ENCODE data around the gene APOBEC4. TPM values are rescaled to one million over a fixed set of nuclear protein-coding genes. Genes with fewer than 3 reads are reported as not detected.

APOBEC4 gene
- total RNA-seq, 1 experiment from 2014 or later, result not detected

DNA sequence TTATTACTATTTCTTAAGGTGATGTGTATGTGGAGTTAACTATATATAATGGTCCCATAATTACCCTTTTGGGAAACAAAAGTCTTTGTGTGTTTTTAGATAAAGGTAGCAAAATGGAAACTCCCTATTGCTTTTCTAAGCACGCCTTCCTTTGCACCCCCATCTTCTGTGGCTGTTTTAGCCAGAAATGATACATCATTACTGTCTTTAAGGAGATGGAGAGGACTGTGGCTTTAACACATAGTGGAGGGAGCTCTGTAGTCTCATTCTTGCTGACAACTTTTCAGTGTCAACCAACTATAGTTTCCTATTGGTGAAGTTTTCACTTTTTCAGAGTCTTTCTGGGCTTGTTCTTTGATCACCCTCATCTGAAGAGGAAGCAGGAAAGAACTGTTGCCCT lies 1.0 kb downstream of the APOBEC4 start:
- ChIA-PET CTCF (interaction anchor here (1.2 kb wide), 1 partner anchor 33 kb away, joined by 3 read pairs; no protein-coding TSS in a partner anchor), POLR2A (no interaction called here)
- intact Hi-C loops (cut with micrococcal nuclease), result no loop called here

DNA sequence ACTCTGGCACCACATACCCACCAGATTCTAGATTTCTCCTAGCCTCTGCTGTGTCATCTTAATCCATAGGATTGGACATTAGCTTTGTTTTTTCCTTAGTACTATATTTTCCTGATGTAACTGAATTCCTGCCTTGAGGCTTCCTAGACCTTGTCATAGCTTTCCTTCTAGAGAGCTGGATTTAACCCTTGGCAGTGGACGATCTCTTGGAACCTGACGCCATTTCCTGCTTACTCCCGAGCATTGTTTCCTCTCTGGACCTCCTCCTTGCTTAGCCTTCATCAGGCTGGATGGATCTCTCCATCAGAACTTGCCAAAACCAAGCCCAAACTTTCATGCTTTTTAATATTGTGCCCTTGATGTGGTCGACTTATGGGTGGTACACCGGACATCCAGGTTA lies 1.5 kb downstream of the APOBEC4 start:
- POLR2A ChIA-PET, result no interaction called here

More for the DNA sequence above, 1.0 kb downstream of the APOBEC4 start:
- Histone ChIP-seq H3K79me2 (ENCODE audit: insufficient read depth, low read length) (no peaks in the 10 kb centered on the region), H3K4me3 (replicated peaks in 1 of 2; ENCODE audit: low read depth in 1 of 2, low read length in 2 of 2) (no peak overlapping the region), H3K9me3 (ENCODE audit: control insufficient read depth in 1 of 2, insufficient read depth in 1 of 2, low read depth in 1 of 2, low read length in 2 of 2) (no peaks in the 10 kb centered on the region), H3K4me2 (ENCODE audit: low read length) (no peak overlapping the region), H4K20me1 (ENCODE audit: insufficient read depth) (no peaks in the 10 kb centered on the region), H3K36me3 (ENCODE audit: control insufficient read depth in 1 of 2, insufficient read depth in 2 of 2, low read length in 2 of 2) (no peaks in the 10 kb centered on the region), H3K9me2 (ENCODE audit: insufficient read depth) (no peaks in the 10 kb centered on the region), H3K4me1 (ENCODE audit: control insufficient read depth in 1 of 2, insufficient read depth in 2 of 2, low read length in 2 of 2) (0 out of 4 replicates have a peak, but pooled peaks cover 0 to 3% of the 10 kb centered on the region in 2 experiments), H3K27ac (ENCODE audit: low read depth, low read length) (no peak overlapping the region), H2AFZ (ENCODE audit: low read depth, low read length, poor library complexity, severe bottlenecking) (no peak overlapping the region), H3K27me3 (ENCODE audit: insufficient read depth, low read length) (0 out of 2 replicates have a peak, but pooled peaks cover 5% of the 10 kb centered on the region), H3K9ac (ENCODE audit: low read length) (no peak overlapping the region)
- TF ChIP-seq ZNF274 (IDR thresholded peaks at IDR 0.05; ENCODE audit: low read depth, low read length) (no peak), EZH2phosphoT487 (IDR thresholded peaks at IDR 0.05; ENCODE audit: borderline replicate concordance) (no peak), FOSL1 (IDR thresholded peaks at IDR 0.05; ENCODE audit: low read depth) (no peak), YY1 (IDR thresholded peaks at IDR 0.05; ENCODE audit: extremely low read depth, insufficient replicate concordance, low read depth, low read length) (no peak), EZH2 (IDR thresholded peaks at IDR 0.05) (no peak)
- DNase-seq (ENCODE audit: low read depth, low spot score) (no peak), ATAC-seq (no peak)
- no TSS peak for BruUV-seq (replicated peaks)
- RAD21 ChIA-PET (ENCODE audit: low non-redundant PET in 1 of 2, low total read pairs in 2 of 2, uncharacterized antibody in 2 of 2, unreplicated experiment in 2 of 2), result no interaction called here

More for the DNA sequence above, 1.5 kb downstream of the APOBEC4 start:
- Histone ChIP-seq H3K27me3 (ENCODE audit: insufficient read depth, low read length) (0 out of 2 replicates have a peak, but pooled peaks cover 5% of the 10 kb centered on the region), H3K4me3 (replicated peaks in 1 of 2; ENCODE audit: low read depth in 1 of 2, low read length in 2 of 2) (no peak overlapping the region), H3K79me2 (ENCODE audit: insufficient read depth, low read length) (no peaks in the 10 kb centered on the region), H3K4me2 (ENCODE audit: low read length) (no peak overlapping the region), H4K20me1 (ENCODE audit: insufficient read depth) (no peaks in the 10 kb centered on the region), H3K4me1 (ENCODE audit: control insufficient read depth in 1 of 2, insufficient read depth in 2 of 2, low read length in 2 of 2) (0 out of 4 replicates have a peak, but pooled peaks cover 0 to 3% of the 10 kb centered on the region in 2 experiments), H2AFZ (ENCODE audit: low read depth, low read length, poor library complexity, severe bottlenecking) (no peak overlapping the region), H3K36me3 (ENCODE audit: control insufficient read depth in 1 of 2, insufficient read depth in 2 of 2, low read length in 2 of 2) (no peaks in the 10 kb centered on the region), H3K9me2 (ENCODE audit: insufficient read depth) (no peaks in the 10 kb centered on the region), H3K27ac (ENCODE audit: low read depth, low read length) (no peak overlapping the region), H3K9me3 (ENCODE audit: control insufficient read depth in 1 of 2, insufficient read depth in 1 of 2, low read depth in 1 of 2, low read length in 2 of 2) (no peaks in the 10 kb centered on the region), H3K9ac (ENCODE audit: low read length) (no peak overlapping the region)
- TF ChIP-seq RAD21 (IDR thresholded peaks at IDR 0.05; ENCODE audit: low read depth) (no peak), EZH2phosphoT487 (IDR thresholded peaks at IDR 0.05; ENCODE audit: borderline replicate concordance) (no peak), EGR1 (IDR thresholded peaks at IDR 0.05; ENCODE audit: low read depth) (no peak), SRF (IDR thresholded peaks at IDR 0.05; ENCODE audit: low read depth) (no peak)
- TF ChIP-seq, protein P1, sequence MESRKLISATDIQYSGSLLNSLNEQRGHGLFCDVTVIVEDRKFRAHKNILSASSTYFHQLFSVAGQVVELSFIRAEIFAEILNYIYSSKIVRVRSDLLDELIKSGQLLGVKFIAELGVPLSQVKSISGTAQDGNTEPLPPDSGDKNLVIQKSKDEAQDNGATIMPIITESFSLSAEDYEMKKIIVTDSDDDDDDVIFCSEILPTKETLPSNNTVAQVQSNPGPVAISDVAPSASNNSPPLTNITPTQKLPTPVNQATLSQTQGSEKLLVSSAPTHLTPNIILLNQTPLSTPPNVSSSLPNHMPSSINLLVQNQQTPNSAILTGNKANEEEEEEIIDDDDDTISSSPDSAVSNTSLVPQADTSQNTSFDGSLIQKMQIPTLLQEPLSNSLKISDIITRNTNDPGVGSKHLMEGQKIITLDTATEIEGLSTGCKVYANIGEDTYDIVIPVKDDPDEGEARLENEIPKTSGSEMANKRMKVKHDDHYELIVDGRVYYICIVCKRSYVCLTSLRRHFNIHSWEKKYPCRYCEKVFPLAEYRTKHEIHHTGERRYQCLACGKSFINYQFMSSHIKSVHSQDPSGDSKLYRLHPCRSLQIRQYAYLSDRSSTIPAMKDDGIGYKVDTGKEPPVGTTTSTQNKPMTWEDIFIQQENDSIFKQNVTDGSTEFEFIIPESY (IDR thresholded peaks at IDR 0.05; ENCODE audit: extremely low read depth, insufficient replicate concordance, low read length), result no peak
- intact Hi-C loops (cut with micrococcal nuclease), result no loop called here
- no peak for ATAC-seq
- ChIA-PET RAD21 (ENCODE audit: low non-redundant PET in 1 of 2, low total read pairs in 2 of 2, uncharacterized antibody in 2 of 2, unreplicated experiment in 2 of 2) (no interaction called here), CTCF (no interaction called here)
- no TSS peak for BruUV-seq (replicated peaks)
- no peak for DNase-seq (ENCODE audit: low read depth, low spot score)
